Keratinocyte (primary cell): ENCODE results near the gene NDUFB6.

Experiments used
- CTCF ChIP-seq, 3 experiments: IDR thresholded peaks in 1 of 3; conservative IDR thresholded peaks in 1 of 3; optimal IDR thresholded peaks in 1 of 3; 2 replicates in 2 of 3; 3 replicates in 1 of 3; pipeline versions ENCODE3 to v1.5.1; 2011; ENCODE audit warnings: low read length in 3 of 3, mild to moderate bottlenecking in 3 of 3, moderate library complexity in 2 of 3, control low read depth in 1 of 3, inconsistent platforms in 1 of 3; ENCODE audit not compliant: insufficient read depth in 2 of 3; ENCODE audit errors: extremely low read depth in 1 of 3
- EZH2 ChIP-seq: IDR thresholded peaks from one replicate; pipeline ENCODE4 v1.6.1; 2012; ENCODE audit warnings: inconsistent platforms, mild to moderate bottlenecking, low read length, moderate library complexity

- no peak for TF ChIP-seq CTCF (optimal IDR thresholded peaks at IDR 0.05 in 1 of 3, IDR thresholded peaks at IDR 0.05 in 1 of 3, conservative IDR thresholded peaks at IDR 0.05 in 1 of 3; ENCODE audit: extremely low read depth in 1 of 3, insufficient read depth in 2 of 3, low read length in 3 of 3)
- TF ChIP-seq EZH2: no peak
Measured at GRCh38 chr9:32533336-32533735, 39.6 kb downstream of the NDUFB6 start.
